ENCODE data around the gene OTOS. TPM values are rescaled to one million over a fixed set of nuclear protein-coding genes. Genes with fewer than 3 reads are reported as not detected.

Gene OTOS
- total RNA-seq, 1 experiment from 2014 or later: not detected

GRCh38 chr2:240147911-240148587, 7.6 kb upstream of the OTOS start:
- Histone ChIP-seq H3K27ac (ENCODE audit: low read depth, low read length) (no peak overlapping the region), H3K4me3 (replicated peaks in 1 of 2; ENCODE audit: low read depth in 1 of 2, low read length in 2 of 2) (no peak overlapping the region), H3K27me3 (ENCODE audit: insufficient read depth, low read length) (0 out of 2 replicates have a peak, but pooled peaks cover 5% of the 10 kb centered on the region), H3K4me1 (ENCODE audit: control insufficient read depth in 1 of 2, insufficient read depth in 2 of 2, low read length in 2 of 2) (peaks cover 0 to 8% of the 10 kb centered on the region in 2 experiments; a peak in 1 of 4 replicates), H3K36me3 (ENCODE audit: control insufficient read depth in 1 of 2, insufficient read depth in 2 of 2, low read length in 2 of 2) (no peaks in the 10 kb centered on the region), H3K79me2 (ENCODE audit: insufficient read depth, low read length) (no peaks in the 10 kb centered on the region), H2AFZ (ENCODE audit: low read depth, low read length, poor library complexity, severe bottlenecking) (no peak overlapping the region), H3K4me2 (ENCODE audit: low read length) (no peak overlapping the region), H3K9ac (ENCODE audit: low read length) (no peak overlapping the region), H4K20me1 (ENCODE audit: insufficient read depth) (no peaks in the 10 kb centered on the region), H3K9me3 (ENCODE audit: control insufficient read depth in 1 of 2, insufficient read depth in 1 of 2, low read depth in 1 of 2, low read length in 2 of 2) (peaks cover 0 to 2% of the 10 kb centered on the region in 2 experiments; a peak in 1 of 4 replicates), H3K9me2 (ENCODE audit: insufficient read depth) (no peaks in the 10 kb centered on the region)
- no TSS peak for BruUV-seq (replicated peaks)
- intact Hi-C loops (cut with micrococcal nuclease): no loop called here
- ChIA-PET CTCF (no interaction called here), POLR2A (no interaction called here), RAD21 (ENCODE audit: low non-redundant PET in 1 of 2, low total read pairs in 2 of 2, uncharacterized antibody in 2 of 2, unreplicated experiment in 2 of 2) (no interaction called here)
- TF ChIP-seq ATF3 (IDR thresholded peaks at IDR 0.05) (no peak), SP1 (IDR thresholded peaks at IDR 0.05; ENCODE audit: low read depth) (no peak), POLR2A (IDR thresholded peaks at IDR 0.05; ENCODE audit: borderline replicate concordance, extremely low read depth, insufficient read depth, insufficient read length) (no peak), EGR1 (IDR thresholded peaks at IDR 0.05; ENCODE audit: low read depth) (no peak), JUND (IDR thresholded peaks at IDR 0.05) (no peak), RAD21 (IDR thresholded peaks at IDR 0.05; ENCODE audit: low read depth) (no peak), SIN3A (IDR thresholded peaks at IDR 0.05; ENCODE audit: low read depth) (no peak), CBX3 (IDR thresholded peaks at IDR 0.05; ENCODE audit: low read depth) (no peak)
- ATAC-seq (no peak), DNase-seq (ENCODE audit: low read depth, low spot score) (no peak)

GRCh38 chr2:240147382-240147781, 6.9 kb upstream of the OTOS start:
- no peak overlapping the region for H3K27ac ChIP-seq (ENCODE audit: low read depth, low read length)
- intact Hi-C loops (cut with micrococcal nuclease): no loop called here
- no TSS peak for BruUV-seq (replicated peaks)

More at GRCh38 chr2:240147382-240147781, 6.9 kb upstream of the OTOS start:
- H3K79me2 ChIP-seq (ENCODE audit: insufficient read depth, low read length): no peaks in the 10 kb centered on the region
- ChIA-PET CTCF (no interaction called here), POLR2A (no interaction called here), RAD21 (ENCODE audit: low non-redundant PET in 1 of 2, low total read pairs in 2 of 2, uncharacterized antibody in 2 of 2, unreplicated experiment in 2 of 2) (no interaction called here)
- peaks cover 0 to 8% of the 10 kb centered on the region in 2 experiments; a peak in 1 of 4 replicates for H3K4me1 ChIP-seq (ENCODE audit: control insufficient read depth in 1 of 2, insufficient read depth in 2 of 2, low read length in 2 of 2)
- no peak overlapping the region for H3K9ac ChIP-seq (ENCODE audit: low read length)
- ATAC-seq: no peak
- DNase-seq (ENCODE audit: low read depth, low spot score): no peak
- H3K36me3 ChIP-seq (ENCODE audit: control insufficient read depth in 1 of 2, insufficient read depth in 2 of 2, low read length in 2 of 2): no peaks in the 10 kb centered on the region
- H4K20me1 ChIP-seq (ENCODE audit: insufficient read depth): no peaks in the 10 kb centered on the region
- peaks cover 0 to 2% of the 10 kb centered on the region in 2 experiments; a peak in 1 of 4 replicates for H3K9me3 ChIP-seq (ENCODE audit: control insufficient read depth in 1 of 2, insufficient read depth in 1 of 2, low read depth in 1 of 2, low read length in 2 of 2)
- no peaks in the 10 kb centered on the region for H3K9me2 ChIP-seq (ENCODE audit: insufficient read depth)
- H2AFZ ChIP-seq (ENCODE audit: low read depth, low read length, poor library complexity, severe bottlenecking): no peak overlapping the region
- H3K27me3 ChIP-seq (ENCODE audit: insufficient read depth, low read length): no peaks in the 10 kb centered on the region
- H3K4me3 ChIP-seq (replicated peaks in 1 of 2; ENCODE audit: low read depth in 1 of 2, low read length in 2 of 2): no peak overlapping the region
- H3K4me2 ChIP-seq (ENCODE audit: low read length): no peak overlapping the region
- TF ChIP-seq YY1 (IDR thresholded peaks at IDR 0.05; ENCODE audit: extremely low read depth, insufficient replicate concordance, low read depth, low read length) (no peak), CEBPB (IDR thresholded peaks at IDR 0.05; ENCODE audit: low read depth) (no peak), POLR2AphosphoS5 (IDR thresholded peaks at IDR 0.05; ENCODE audit: low read depth, low read length) (no peak), SIN3A (IDR thresholded peaks at IDR 0.05; ENCODE audit: low read depth) (no peak), RAD21 (IDR thresholded peaks at IDR 0.05; ENCODE audit: low read depth) (no peak), POLR2A (IDR thresholded peaks at IDR 0.05; ENCODE audit: borderline replicate concordance, extremely low read depth, insufficient read depth, insufficient read length) (no peak), ZBTB33 (IDR thresholded peaks at IDR 0.05; ENCODE audit: extremely low read depth, insufficient replicate concordance, low read length) (no peak), CBX3 (IDR thresholded peaks at IDR 0.05; ENCODE audit: low read depth) (no peak), EZH2phosphoT487 (IDR thresholded peaks at IDR 0.05; ENCODE audit: borderline replicate concordance) (no peak), EZH2 (IDR thresholded peaks at IDR 0.05) (no peak)
- TF ChIP-seq, protein P1, sequence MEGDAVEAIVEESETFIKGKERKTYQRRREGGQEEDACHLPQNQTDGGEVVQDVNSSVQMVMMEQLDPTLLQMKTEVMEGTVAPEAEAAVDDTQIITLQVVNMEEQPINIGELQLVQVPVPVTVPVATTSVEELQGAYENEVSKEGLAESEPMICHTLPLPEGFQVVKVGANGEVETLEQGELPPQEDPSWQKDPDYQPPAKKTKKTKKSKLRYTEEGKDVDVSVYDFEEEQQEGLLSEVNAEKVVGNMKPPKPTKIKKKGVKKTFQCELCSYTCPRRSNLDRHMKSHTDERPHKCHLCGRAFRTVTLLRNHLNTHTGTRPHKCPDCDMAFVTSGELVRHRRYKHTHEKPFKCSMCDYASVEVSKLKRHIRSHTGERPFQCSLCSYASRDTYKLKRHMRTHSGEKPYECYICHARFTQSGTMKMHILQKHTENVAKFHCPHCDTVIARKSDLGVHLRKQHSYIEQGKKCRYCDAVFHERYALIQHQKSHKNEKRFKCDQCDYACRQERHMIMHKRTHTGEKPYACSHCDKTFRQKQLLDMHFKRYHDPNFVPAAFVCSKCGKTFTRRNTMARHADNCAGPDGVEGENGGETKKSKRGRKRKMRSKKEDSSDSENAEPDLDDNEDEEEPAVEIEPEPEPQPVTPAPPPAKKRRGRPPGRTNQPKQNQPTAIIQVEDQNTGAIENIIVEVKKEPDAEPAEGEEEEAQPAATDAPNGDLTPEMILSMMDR (IDR thresholded peaks at IDR 0.05 in 2 of 3, conservative IDR thresholded peaks at IDR 0.05 in 1 of 3; ENCODE audit: borderline replicate concordance in 1 of 3, insufficient read depth in 1 of 3, low read depth in 2 of 3, low read length in 2 of 3): no peak

Data from HCT116 (cell line).